ENCODE measurements around the gene LRRC1. TPM values are rescaled to one million over a fixed set of nuclear protein-coding genes. Genes with fewer than 3 reads are reported as not detected.

Gene LRRC1
- total RNA-seq, 1 experiment from 2014 or later, result 18.1 TPM

DNA sequence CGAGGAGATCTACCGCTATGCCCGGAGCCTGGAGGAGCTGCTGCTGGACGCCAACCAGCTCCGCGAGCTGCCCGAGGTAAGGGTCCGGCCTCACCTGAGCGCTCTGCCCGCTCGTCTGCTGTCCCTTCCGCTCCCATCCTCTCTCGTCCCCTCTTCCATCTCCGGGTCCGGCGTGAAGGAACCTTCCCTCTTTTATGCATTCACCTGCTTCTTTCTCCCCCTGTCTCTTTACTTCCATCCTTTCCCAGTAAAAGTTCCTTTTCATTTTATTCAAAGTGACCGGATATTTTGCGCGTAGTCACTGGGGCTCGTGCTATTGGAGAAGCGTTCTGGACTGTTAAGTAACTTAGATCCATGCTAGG is 516 bp downstream of the LRRC1 start:
- Histone ChIP-seq H3K27ac (ENCODE audit: low read length) (no peak overlapping the region; the same call in 1 of the 2 replicates), H3K27me3 (ENCODE audit: low read length) (no peaks in the 10 kb centered on the region), H3K4me2 (ENCODE audit: low read length) (peak overlapping the region; percentile 95), H3K79me2 (ENCODE audit: low read length) (peaks cover 66% of the 10 kb centered on the region), H2AFZ (ENCODE audit: low read length) (peak overlapping the region; percentile 94), H3K9ac (ENCODE audit: low read length) (peak overlapping the region; percentile 77), H3K9me2 (replicated peaks; ENCODE audit: low read length) (no peaks in the 10 kb centered on the region), H3F3A (ENCODE audit: low read length, unreplicated experiment) (no peaks in the 10 kb centered on the region), H3K9me3 (ENCODE audit: low read length) (no peaks in the 10 kb centered on the region), H4K20me1 (ENCODE audit: low read length) (no peaks in the 10 kb centered on the region), H3K36me3 (ENCODE audit: low read depth, low read length) (no peaks in the 10 kb centered on the region), H3K4me3 (ENCODE audit: low read length) (peak overlapping the region; percentile 86), H3K4me1 (ENCODE audit: insufficient read depth, low read length) (peaks cover 27% of the 10 kb centered on the region)
- ATAC-seq (peak; percentile 20), DNase-seq (peak; percentile 38)
- no TSS peak for BruUV-seq (replicated peaks)
- ChIA-PET CTCF (interaction anchor here (2.9 to 3.0 kb wide), 3 partner anchors 61 to 161 kb away, joined by 17 to 42 read pairs (median 22); no protein-coding TSS in a partner anchor), POLR2A (ENCODE audit: unreplicated experiment) (interaction anchor here (0.6 to 1.5 kb wide), 8 partner anchors 9 to 922 kb away, joined by 3 to 6 read pairs (median 4); no protein-coding TSS in a partner anchor)
- TF ChIP-seq EZH2 (IDR thresholded peaks at IDR 0.05; ENCODE audit: low read length, unreplicated experiment), result no peak
- TF ChIP-seq, protein P1, sequence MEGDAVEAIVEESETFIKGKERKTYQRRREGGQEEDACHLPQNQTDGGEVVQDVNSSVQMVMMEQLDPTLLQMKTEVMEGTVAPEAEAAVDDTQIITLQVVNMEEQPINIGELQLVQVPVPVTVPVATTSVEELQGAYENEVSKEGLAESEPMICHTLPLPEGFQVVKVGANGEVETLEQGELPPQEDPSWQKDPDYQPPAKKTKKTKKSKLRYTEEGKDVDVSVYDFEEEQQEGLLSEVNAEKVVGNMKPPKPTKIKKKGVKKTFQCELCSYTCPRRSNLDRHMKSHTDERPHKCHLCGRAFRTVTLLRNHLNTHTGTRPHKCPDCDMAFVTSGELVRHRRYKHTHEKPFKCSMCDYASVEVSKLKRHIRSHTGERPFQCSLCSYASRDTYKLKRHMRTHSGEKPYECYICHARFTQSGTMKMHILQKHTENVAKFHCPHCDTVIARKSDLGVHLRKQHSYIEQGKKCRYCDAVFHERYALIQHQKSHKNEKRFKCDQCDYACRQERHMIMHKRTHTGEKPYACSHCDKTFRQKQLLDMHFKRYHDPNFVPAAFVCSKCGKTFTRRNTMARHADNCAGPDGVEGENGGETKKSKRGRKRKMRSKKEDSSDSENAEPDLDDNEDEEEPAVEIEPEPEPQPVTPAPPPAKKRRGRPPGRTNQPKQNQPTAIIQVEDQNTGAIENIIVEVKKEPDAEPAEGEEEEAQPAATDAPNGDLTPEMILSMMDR (conservative IDR thresholded peaks at IDR 0.05; ENCODE audit: low read depth, low read length), result no peak
- no peak for TF ChIP-seq EZH2phosphoT487 (IDR thresholded peaks at IDR 0.05; ENCODE audit: borderline replicate concordance, low read length)
- intact Hi-C loops (cut with micrococcal nuclease), result loop anchor here (2.0 to 10.0 kb wide), 3 partner anchors 15 to 251 kb away; partner anchors contain the start of gene GCLC

DNA sequence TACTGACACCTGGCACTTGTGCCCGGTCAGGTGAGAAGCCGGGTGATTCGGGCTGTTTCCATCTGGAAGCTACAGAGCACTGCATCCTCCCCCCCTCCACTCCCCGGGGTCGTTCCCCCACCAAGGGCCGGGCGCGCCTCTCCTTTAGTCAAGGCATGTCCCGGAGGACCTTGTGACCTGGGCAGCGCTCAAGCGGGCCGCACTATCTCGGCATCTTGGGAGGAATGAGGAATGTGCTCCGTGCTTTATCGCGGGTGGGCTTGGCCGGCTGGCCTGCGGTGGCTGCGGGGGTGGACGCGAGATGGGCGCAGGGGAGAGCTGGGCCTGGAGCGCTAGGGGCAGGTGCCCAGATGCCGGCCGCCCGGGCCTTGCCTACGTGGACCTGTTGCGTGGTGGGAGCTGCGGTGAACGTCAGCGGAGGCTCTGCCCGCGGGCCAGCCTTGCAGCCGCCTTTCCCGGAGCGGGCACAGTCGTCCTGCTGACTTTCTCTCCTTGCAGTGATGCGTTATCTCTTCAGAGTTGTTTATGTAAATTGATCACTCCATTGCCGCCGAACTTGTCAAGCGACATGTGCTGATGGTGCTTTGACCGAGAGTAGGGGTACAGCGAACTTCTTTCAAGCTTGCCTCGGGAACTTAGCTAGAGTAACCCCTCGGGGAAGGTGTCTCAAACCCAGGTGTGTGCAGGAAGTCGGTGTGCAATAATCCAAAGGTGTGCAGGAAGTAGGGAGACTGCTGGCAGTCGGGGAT is 1.1 kb downstream of the LRRC1 start:
- ChIA-PET POLR2A (ENCODE audit: unreplicated experiment) (interaction anchor here (0.6 to 1.2 kb wide), 3 partner anchors 43 to 921 kb away, joined by 3 to 6 read pairs (median 3); no protein-coding TSS in a partner anchor), CTCF (interaction anchor here (2.9 to 3.0 kb wide), 3 partner anchors 61 to 160 kb away, joined by 17 to 42 read pairs (median 22); no protein-coding TSS in a partner anchor)
- ATAC-seq (peak; percentile 3; the same call in 1 of the 2 replicates), DNase-seq (peak; percentile 43)
- Histone ChIP-seq H2AFZ (ENCODE audit: low read length) (peak overlapping the region; percentile 94), H3K9me3 (ENCODE audit: low read length) (no peaks in the 10 kb centered on the region), H3K36me3 (ENCODE audit: low read depth, low read length) (no peaks in the 10 kb centered on the region), H3K4me2 (ENCODE audit: low read length) (peak overlapping the region; percentile 95), H3K79me2 (ENCODE audit: low read length) (peaks cover 71% of the 10 kb centered on the region), H3F3A (ENCODE audit: low read length, unreplicated experiment) (no peaks in the 10 kb centered on the region), H4K20me1 (ENCODE audit: low read length) (no peaks in the 10 kb centered on the region), H3K4me3 (ENCODE audit: low read length) (peak overlapping the region; percentile 86), H3K9ac (ENCODE audit: low read length) (peak overlapping the region; percentile 77), H3K4me1 (ENCODE audit: insufficient read depth, low read length) (peaks cover 27% of the 10 kb centered on the region), H3K9me2 (replicated peaks; ENCODE audit: low read length) (no peaks in the 10 kb centered on the region), H3K27ac (ENCODE audit: low read length) (peak overlapping the region; percentile 23), H3K27me3 (ENCODE audit: low read length) (no peaks in the 10 kb centered on the region)
- no TSS peak for BruUV-seq (replicated peaks)
- TF ChIP-seq EZH2 (IDR thresholded peaks at IDR 0.05; ENCODE audit: low read length, unreplicated experiment), result no peak
- TF ChIP-seq, protein P1 (conservative IDR thresholded peaks at IDR 0.05; ENCODE audit: low read depth, low read length), result no peak
- intact Hi-C loops (cut with micrococcal nuclease), result loop anchor here (2.0 to 10.0 kb wide), 3 partner anchors 15 to 251 kb away; partner anchors contain the start of gene GCLC

All from PC-3 (cell line).